Heart left ventricle (tissue), 13 donors: Measurements from ENCODE around the gene NUDT2.

Experiments
- CTCF ChIP-seq, 12 donors: fragments of 200-600 bp; sonication (generic) in 4 of 12; IDR thresholded peaks; one replicate each; pipeline versions ENCODE4 v1.5.0 to v1.8.0; 2018 to 2022; ENCODE audit warnings: antibody characterized with exemption in 12 of 12, mild to moderate bottlenecking in 5 of 12
- POLR2A ChIP-seq, 2 donors: fragments of 450-650 bp; IDR thresholded peaks; one replicate each; pipeline ENCODE4 v1.6.1; 2017; ENCODE audit warnings: antibody characterized with exemption in 2 of 2, mild to moderate bottlenecking in 2 of 2, moderate library complexity in 2 of 2
- donor health status: ischemic (EF 13 %, LVEDD 7.1; RV severe dilation, severe dysfunction).
- donor health status: DM: no; HTN: yes; CAD: no.
- donor health status: DM: no; HTN: no; CAD: no.
- donor health status: ischemic (EF 25% LVEDD 6.9; RV normal size, moderate dysfunction).
- donor health status: ischemic (EF 25% LVEDD 5.7; RV mildly dilated, moderate dysfunction).
- donor health status: ischemic (EF 35%, LVEDD 5.7; RV mildly dilated, moderate dysfunction).
- donor health status: nonischemic (EF 11% LVEDD 7.7; RV severe dilation, severe dysfunction).
- donor health status: DM: yes; HTN: yes; CAD: no.
- donor health status: PGD.
- donor health status: ischemic (EF 29% LVEDD 5.4; RV normal size, mild dysfunction).
- donor health status: nonischemic (EF 23%, LVEDD 6.1; RV moderate dilation, normal function).

- TF ChIP-seq CTCF (IDR thresholded peaks at IDR 0.05) = no peak
- no peak for TF ChIP-seq POLR2A (IDR thresholded peaks at IDR 0.05)
Measured at GRCh38 chr9:34328500-34328986, 826 bp upstream of the NUDT2 start.
